AG04449 (cell line): ENCODE results near the gene COL9A3.

Experiments
- CTCF ChIA-PET: fragments of 350-600 bp; formaldehyde crosslinking; extraction: SDS; loops from one replicate; lab custom pipeline; 2021; ENCODE audit warnings: antibody characterized with exemption; lab: Yijun Ruan, JAX
- POLR2A ChIA-PET: fragments of 400-600, 350-600 bp; formaldehyde crosslinking; extraction: SDS; loops from one replicate; lab custom pipeline; 2020; ENCODE audit warnings: antibody characterized with exemption, inconsistent platforms; lab: Yijun Ruan, JAX
- DNase-seq: peaks from one replicate; pipeline ENCODE4 v3.0.0-alpha.2; 2010; ENCODE audit warnings: low read depth, low spot score
- H3K4me3 ChIP-seq: 2 replicates; pipeline ENCODE4 v1.5.1; 2011; ENCODE audit warnings: low read depth, mild to moderate bottlenecking, control low read depth, low read length
- TF ChIP-seq, protein P1 (sequence below): IDR thresholded peaks from one replicate; pipeline ENCODE4 v1.5.1; 2011; ENCODE audit warnings: mild to moderate bottlenecking, moderate library complexity, low read length, control low read depth, inconsistent platforms; ENCODE audit not compliant: insufficient read depth; ENCODE audit errors: missing control alignments

The COL9A3 gene

GRCh38 chr20:62822788-62823651 lies 6.2 kb downstream of the COL9A3 start:
- DNase-seq, result no peak
- no peak overlapping the region for H3K4me3 ChIP-seq
- ChIA-PET POLR2A (no interaction called here), CTCF (interaction anchor here (0.8 to 8.2 kb wide), 6 partner anchors 10 to 188 kb away, joined by 3 to 43 read pairs (median 6); no protein-coding TSS in a partner anchor)
- TF ChIP-seq, protein P1, sequence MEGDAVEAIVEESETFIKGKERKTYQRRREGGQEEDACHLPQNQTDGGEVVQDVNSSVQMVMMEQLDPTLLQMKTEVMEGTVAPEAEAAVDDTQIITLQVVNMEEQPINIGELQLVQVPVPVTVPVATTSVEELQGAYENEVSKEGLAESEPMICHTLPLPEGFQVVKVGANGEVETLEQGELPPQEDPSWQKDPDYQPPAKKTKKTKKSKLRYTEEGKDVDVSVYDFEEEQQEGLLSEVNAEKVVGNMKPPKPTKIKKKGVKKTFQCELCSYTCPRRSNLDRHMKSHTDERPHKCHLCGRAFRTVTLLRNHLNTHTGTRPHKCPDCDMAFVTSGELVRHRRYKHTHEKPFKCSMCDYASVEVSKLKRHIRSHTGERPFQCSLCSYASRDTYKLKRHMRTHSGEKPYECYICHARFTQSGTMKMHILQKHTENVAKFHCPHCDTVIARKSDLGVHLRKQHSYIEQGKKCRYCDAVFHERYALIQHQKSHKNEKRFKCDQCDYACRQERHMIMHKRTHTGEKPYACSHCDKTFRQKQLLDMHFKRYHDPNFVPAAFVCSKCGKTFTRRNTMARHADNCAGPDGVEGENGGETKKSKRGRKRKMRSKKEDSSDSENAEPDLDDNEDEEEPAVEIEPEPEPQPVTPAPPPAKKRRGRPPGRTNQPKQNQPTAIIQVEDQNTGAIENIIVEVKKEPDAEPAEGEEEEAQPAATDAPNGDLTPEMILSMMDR, result peak; percentile 35

DNA sequence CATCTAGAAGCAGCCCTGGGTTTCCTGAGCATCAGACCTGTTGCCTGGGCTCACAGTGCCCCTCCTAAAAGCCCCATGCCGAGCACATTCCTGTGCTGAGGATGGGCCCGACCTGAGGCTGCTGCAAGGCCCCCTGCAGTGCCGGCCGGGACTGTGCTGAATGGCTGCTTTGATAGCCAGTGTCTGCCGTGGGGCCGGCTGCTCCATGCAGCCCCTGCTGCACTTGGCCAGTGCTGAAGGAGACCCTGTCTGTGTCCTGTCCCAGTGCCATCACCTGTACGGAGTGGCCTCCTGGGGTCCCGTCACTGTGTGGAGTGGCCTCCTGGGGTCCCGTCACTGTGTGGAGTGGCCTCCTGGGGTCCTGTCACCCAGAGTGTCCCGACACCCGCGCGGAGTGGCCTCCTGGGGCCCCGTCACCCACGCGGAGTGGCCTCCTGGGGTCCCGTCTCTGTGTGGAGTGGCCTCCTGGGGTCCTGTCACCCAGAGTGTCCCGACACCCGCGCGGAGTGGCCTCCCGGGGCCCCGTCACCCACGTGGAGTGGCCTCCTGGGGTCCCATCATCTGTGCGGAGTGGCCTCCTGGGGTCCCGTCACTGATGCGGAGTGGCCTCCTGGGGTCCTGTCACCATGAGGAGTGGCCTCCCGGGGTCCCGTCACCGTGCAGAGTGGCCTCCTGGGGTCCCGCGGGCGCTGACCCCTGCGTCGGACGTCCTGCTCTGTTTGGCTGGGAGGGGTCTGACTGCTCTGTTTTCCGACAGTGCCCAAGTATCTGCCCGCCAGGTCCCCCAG lies 7.0 kb downstream of the COL9A3 start:
- no peak for DNase-seq
- POLR2A ChIA-PET, result no interaction called here
- CTCF ChIA-PET, result interaction anchor here (1.1 to 8.2 kb wide), 5 partner anchors 9 to 188 kb away, joined by 3 to 43 read pairs (median 4); no protein-coding TSS in a partner anchor
- H3K4me3 ChIP-seq, result no peak overlapping the region
- TF ChIP-seq, protein P1, result no peak

DNA sequence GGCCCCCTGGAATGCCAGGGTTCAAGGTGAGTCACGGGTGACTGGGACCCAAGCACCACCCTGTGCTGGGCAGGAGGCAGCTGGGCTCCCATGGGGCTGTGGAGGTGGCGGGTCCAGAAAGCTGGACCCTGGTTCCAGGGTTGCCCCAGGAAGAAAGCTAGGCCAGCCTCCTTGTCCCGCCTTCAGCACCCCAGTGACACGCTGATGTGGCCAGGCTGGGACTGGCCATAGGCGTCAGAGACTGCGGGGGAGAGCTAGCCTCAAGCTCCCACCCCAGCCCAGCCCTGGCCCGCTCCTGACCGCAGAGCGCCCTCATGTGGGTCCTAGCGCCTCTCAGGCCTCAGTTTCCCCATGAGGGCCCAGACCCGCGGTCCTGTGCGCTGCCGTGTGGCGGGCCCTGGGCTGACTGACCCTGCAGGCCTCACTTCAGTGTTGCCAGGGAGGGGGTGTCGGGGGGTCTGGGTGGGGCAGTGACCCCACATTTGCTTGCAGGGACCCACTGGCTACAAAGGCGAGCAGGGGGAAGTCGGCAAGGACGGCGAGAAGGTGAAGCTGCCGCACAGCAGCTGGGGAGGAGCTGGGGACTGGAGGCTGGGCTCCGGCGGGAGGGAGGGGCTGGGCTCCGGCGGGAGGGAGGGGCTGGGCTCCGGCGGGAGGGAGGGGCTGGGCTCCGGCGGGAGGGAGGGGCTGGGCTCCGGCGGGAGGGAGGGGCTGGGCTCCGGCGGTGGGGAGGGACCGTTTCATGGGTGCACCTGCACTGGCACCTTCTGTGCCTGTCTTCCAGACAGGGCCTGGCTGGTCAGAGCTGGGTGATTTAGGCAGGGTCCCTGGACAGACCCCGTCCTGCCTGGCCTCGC lies 7.9 kb downstream of the COL9A3 start:
- TF ChIP-seq, protein P1, result no peak

DNA sequence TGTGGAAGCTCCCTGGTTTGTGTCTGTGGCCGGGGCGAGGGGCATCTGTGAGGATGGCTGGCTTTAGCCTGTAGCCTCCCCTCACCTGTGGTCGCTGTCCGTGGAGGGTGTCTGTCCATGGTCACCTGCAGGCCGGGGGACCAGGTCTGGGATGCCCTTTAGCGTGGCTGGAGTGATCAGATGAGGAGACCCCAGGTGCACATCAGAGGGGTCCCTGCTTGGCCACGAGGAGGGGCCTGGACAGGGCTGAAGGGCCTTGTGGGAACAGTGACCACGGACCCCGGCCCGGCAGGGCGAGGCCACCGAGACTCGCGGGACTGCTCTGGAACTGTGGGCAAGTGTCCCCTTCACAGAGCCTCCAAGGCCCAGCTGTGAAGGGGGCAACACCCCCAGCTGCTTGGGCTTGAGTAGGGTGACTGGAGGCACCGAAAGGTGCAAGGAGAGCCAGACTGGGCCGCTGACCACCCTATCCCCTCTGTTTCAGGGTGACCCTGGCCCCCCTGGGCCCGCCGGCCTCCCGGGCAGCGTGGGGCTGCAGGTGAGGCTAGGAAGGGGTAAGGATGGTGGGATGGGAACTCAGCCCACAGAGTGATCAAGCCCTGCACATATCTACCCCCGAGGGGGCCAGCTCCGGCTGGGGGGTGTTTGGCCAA lies 8.6 kb downstream of the COL9A3 start:
- H3K4me3 ChIP-seq, result no peak overlapping the region
- TF ChIP-seq, protein P1, result no peak
- ChIA-PET CTCF (interaction anchor here (1.1 to 8.2 kb wide), 2 partner anchors 11 to 17 kb away, joined by 3 to 43 read pairs; no protein-coding TSS in a partner anchor), POLR2A (no interaction called here)
- no peak for DNase-seq

More for the DNA sequence above, 7.9 kb downstream of the COL9A3 start:
- ChIA-PET POLR2A (no interaction called here), CTCF (interaction anchor here (1.1 to 8.2 kb wide), 3 partner anchors 11 to 75 kb away, joined by 3 to 43 read pairs (median 3); no protein-coding TSS in a partner anchor)
- no peak overlapping the region for H3K4me3 ChIP-seq
- DNase-seq, result no peak

- no peak overlapping the region for H3K4me3 ChIP-seq
- CTCF ChIA-PET, result interaction anchor here (8.2 kb wide), 1 partner anchor 18 kb away, joined by 43 read pairs; no protein-coding TSS in a partner anchor
- no peak for DNase-seq
- TF ChIP-seq, protein P1, result no peak
- POLR2A ChIA-PET, result no interaction called here
These were observed 9.3 kb downstream of the COL9A3 start for GRCh38 chr20:62825986-62826645.
